Body of pancreas (tissue), 4 donors: ENCODE measurements around the gene TSG101.

Source experiments
- POLR2A ChIP-seq, 3 donors: fragments of 450-650 bp; IDR thresholded peaks; one replicate each; pipeline ENCODE4 v1.6.1; 2016; ENCODE audit warnings: antibody characterized with exemption in 3 of 3, mild to moderate bottlenecking in 2 of 3
- TF ChIP-seq, protein P1 (sequence below), 7 experiments: fragments of 450-650 bp in 4 of 7; fragments of 200-600 bp in 3 of 7; sonication (generic) in 3 of 7; IDR thresholded peaks; one replicate each; pipeline ENCODE4 v1.5.1; 2016 to 2019; ENCODE audit warnings: antibody characterized with exemption in 7 of 7

DNA sequence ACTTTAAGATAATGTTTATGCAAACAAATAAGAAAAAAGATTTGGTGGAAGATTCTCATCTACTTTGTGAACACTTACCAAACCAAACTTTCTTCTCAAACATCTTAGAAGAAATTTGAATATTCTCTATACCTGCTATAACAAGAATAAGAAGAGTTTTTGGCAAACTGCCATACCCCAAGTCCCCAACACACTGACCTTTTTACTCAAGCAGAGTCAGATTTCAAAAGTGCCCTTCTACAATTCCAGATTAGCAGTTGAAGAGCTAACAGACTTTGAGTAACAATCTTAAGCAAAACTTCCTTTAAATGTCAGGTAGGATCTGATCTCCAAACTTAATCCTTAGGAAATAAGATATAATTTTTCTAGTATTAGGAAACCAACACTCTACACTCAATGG lies 33.9 kb downstream of the TSG101 start:
- TF ChIP-seq, protein P1, sequence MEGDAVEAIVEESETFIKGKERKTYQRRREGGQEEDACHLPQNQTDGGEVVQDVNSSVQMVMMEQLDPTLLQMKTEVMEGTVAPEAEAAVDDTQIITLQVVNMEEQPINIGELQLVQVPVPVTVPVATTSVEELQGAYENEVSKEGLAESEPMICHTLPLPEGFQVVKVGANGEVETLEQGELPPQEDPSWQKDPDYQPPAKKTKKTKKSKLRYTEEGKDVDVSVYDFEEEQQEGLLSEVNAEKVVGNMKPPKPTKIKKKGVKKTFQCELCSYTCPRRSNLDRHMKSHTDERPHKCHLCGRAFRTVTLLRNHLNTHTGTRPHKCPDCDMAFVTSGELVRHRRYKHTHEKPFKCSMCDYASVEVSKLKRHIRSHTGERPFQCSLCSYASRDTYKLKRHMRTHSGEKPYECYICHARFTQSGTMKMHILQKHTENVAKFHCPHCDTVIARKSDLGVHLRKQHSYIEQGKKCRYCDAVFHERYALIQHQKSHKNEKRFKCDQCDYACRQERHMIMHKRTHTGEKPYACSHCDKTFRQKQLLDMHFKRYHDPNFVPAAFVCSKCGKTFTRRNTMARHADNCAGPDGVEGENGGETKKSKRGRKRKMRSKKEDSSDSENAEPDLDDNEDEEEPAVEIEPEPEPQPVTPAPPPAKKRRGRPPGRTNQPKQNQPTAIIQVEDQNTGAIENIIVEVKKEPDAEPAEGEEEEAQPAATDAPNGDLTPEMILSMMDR (IDR thresholded peaks at IDR 0.05), result no peak
- no peak for TF ChIP-seq POLR2A (IDR thresholded peaks at IDR 0.05)
